ENCODE measurements around the gene RBL2.

Gene RBL2

GRCh38 chr16:53446090-53446489 is 11.8 kb downstream of the RBL2 start:
- no peak overlapping the region for H3K4me3 ChIP-seq (ENCODE audit: low read depth, low read length)
- no peak overlapping the region for H3K27ac ChIP-seq (ENCODE audit: extremely low read depth, low read depth, low read length)
- TF ChIP-seq ZNF155 (tag by site-specific recombination; IDR thresholded peaks at IDR 0.05) (no peak), ZIC2 (tag by site-specific recombination; IDR thresholded peaks at IDR 0.05) (no peak), ZNF146 (tag by site-specific recombination; IDR thresholded peaks at IDR 0.05) (no peak), ZNF654 (tag by site-specific recombination; IDR thresholded peaks at IDR 0.05; ENCODE audit: low read depth) (no peak), ZNF423 (tag by site-specific recombination; IDR thresholded peaks at IDR 0.05) (no peak), ZBTB10 (tag by site-specific recombination; IDR thresholded peaks at IDR 0.05) (no peak), PBX3 (CRISPR knock-in tag; IDR thresholded peaks at IDR 0.05) (no peak), ZNF658 (tag by site-specific recombination; IDR thresholded peaks at IDR 0.05) (no peak), ZBTB17 (tag by site-specific recombination; IDR thresholded peaks at IDR 0.05) (no peak), ZNF175 (tag by site-specific recombination; IDR thresholded peaks at IDR 0.05) (no peak), ZNF24 (tag by site-specific recombination; IDR thresholded peaks at IDR 0.05) (no peak), ZNF664 (tag by site-specific recombination; IDR thresholded peaks at IDR 0.05) (no peak), KLF1 (tag by site-specific recombination; IDR thresholded peaks at IDR 0.05) (no peak), ZNF707 (tag by site-specific recombination; IDR thresholded peaks at IDR 0.05) (no peak)
- peaks cover 13 to 37% of the 10 kb centered on the region in 2 experiments for H3K36me3 ChIP-seq (ENCODE audit: control insufficient read depth in 2 of 2, insufficient read depth in 1 of 2, low read length in 2 of 2)
- ChIA-PET POLR2A (interaction anchor here (1.3 kb wide), 1 partner anchor 11 kb away, joined by 6 read pairs; no protein-coding TSS in a partner anchor), CTCF (interaction anchor here (0.6 kb wide), 1 partner anchor 1435 kb away, joined by 4 read pairs; no protein-coding TSS in a partner anchor)
- H3K9me3 ChIP-seq (ENCODE audit: control insufficient read depth, insufficient read depth, low read depth, low read length): no peaks in the 10 kb centered on the region
- H3K4me1 ChIP-seq (ENCODE audit: control insufficient read depth, insufficient read depth, low read length): no peaks in the 10 kb centered on the region

- H3K4me1 ChIP-seq (ENCODE audit: control insufficient read depth, insufficient read depth, low read length): no peaks in the 10 kb centered on the region
- ChIA-PET CTCF (no interaction called here), POLR2A (interaction anchor here (0.6 kb wide), 1 partner anchor 60 kb away, joined by 5 read pairs; no protein-coding TSS in a partner anchor)
- no peaks in the 10 kb centered on the region for H3K9me3 ChIP-seq (ENCODE audit: control insufficient read depth, insufficient read depth, low read depth, low read length)
- 0 out of 2 replicates have a peak, but pooled peaks have one; percentile 34 for TF ChIP-seq ZNF664 (tag by site-specific recombination; IDR thresholded peaks at IDR 0.05)
- TF ChIP-seq ZNF19 (tag by site-specific recombination; IDR thresholded peaks at IDR 0.05; ENCODE audit: low read depth): no peak
- H3K27ac ChIP-seq (ENCODE audit: extremely low read depth, low read depth, low read length): no peak overlapping the region
- H3K36me3 ChIP-seq (ENCODE audit: control insufficient read depth in 2 of 2, insufficient read depth in 1 of 2, low read length in 2 of 2): peaks cover 13 to 40% of the 10 kb centered on the region in 2 experiments
- no peak overlapping the region for H3K4me3 ChIP-seq (ENCODE audit: low read depth, low read length)
Observed at GRCh38 chr16:53449816-53450517, 15.7 kb downstream of the RBL2 start.

- CTCF ChIA-PET: no interaction called here
- Histone ChIP-seq H3K4me3 (ENCODE audit: low read depth, low read length) (no peak overlapping the region), H3K9me3 (ENCODE audit: control insufficient read depth, insufficient read depth, low read depth, low read length) (no peaks in the 10 kb centered on the region), H3K36me3 (ENCODE audit: control insufficient read depth in 2 of 2, insufficient read depth in 1 of 2, low read length in 2 of 2) (peaks cover 28 to 57% of the 10 kb centered on the region in 2 experiments), H3K4me1 (ENCODE audit: control insufficient read depth, insufficient read depth, low read length) (no peaks in the 10 kb centered on the region), H3K27ac (ENCODE audit: extremely low read depth, low read depth, low read length) (no peak overlapping the region)
- no peak for TF ChIP-seq HOXD13 (CRISPR knock-in tag; IDR thresholded peaks at IDR 0.05; ENCODE audit: borderline replicate concordance)
- POLR2A ChIA-PET: interaction anchor here (1.1 kb wide), 1 partner anchor 49 kb away, joined by 3 read pairs; the partner anchor contains the start of gene AKTIP
Observed at GRCh38 chr16:53453928-53454327, 19.7 kb downstream of the RBL2 start.
